Endothelial cell of umbilical vein (primary cell): ENCODE measurements around the gene OR10C1. TPM values are rescaled to one million over a fixed set of nuclear protein-coding genes. Genes with fewer than 3 reads are reported as not detected.

Experiments
- BruUV-seq: library from RNA; stranded (reverse); fragments of 400-500 nt; replicated peaks from 2 replicates; lab custom pipeline; 2021; lab: Mats Ljungman, UMichigan
- CTCF ChIA-PET: fragments of 300-600, 350-600 bp; sonication (Branson Sonifier 250); formaldehyde crosslinking; loops from one replicate; lab custom pipeline; 2021; ENCODE audit warnings: antibody characterized with exemption, inconsistent platforms; lab: Charles Lee
- POLR2A ChIA-PET: fragments of 300-600, 350-600 bp; sonication (Branson Sonifier 250); formaldehyde crosslinking; loops from one replicate; lab custom pipeline; 2021; ENCODE audit warnings: antibody characterized with exemption, inconsistent platforms; lab: Charles Lee
- DNase-seq: peaks from one replicate; pipeline ENCODE4 v3.0.0-alpha.2; 2011; ENCODE audit warnings: low read depth, low spot score
- FAIRE-seq: peaks from 2 replicates; lab custom pipeline; 2011; peaks lifted over from hg19 to GRCh38; lab: Jason Lieb, UNC
- H2AFZ ChIP-seq: 2 replicates; pipeline ENCODE4 v1.6.0; 2012; ENCODE audit warnings: low read depth, low read length, control low read depth, inconsistent platforms
- H3K27ac ChIP-seq: 2 replicates; pipeline ENCODE4 v1.5.1; 2011; ENCODE audit warnings: low read depth, mild to moderate bottlenecking, control low read depth, low read length, moderate library complexity; ENCODE audit not compliant: insufficient read depth
- H3K27me3 ChIP-seq, 2 experiments: 2 replicates each; pipeline versions ENCODE4 v1.6.0 to v1.6.1; 2011; ENCODE audit warnings: low read length in 2 of 2, mixed read lengths in 1 of 2; ENCODE audit not compliant: control insufficient read depth in 2 of 2, insufficient read depth in 2 of 2
- H3K36me3 ChIP-seq, 2 experiments: 2 replicates in 1 of 2; 3 replicates in 1 of 2; pipeline ENCODE4 v1.5.1; 2011; ENCODE audit warnings: low read length in 2 of 2, mild to moderate bottlenecking in 1 of 2, moderate library complexity in 1 of 2; ENCODE audit not compliant: control insufficient read depth in 2 of 2, insufficient read depth in 2 of 2; ENCODE audit errors: extremely low read depth in 1 of 2
- H3K4me1 ChIP-seq: 3 replicates; pipeline ENCODE4 v1.5.1; 2011; ENCODE audit warnings: mild to moderate bottlenecking, low read length; ENCODE audit not compliant: control insufficient read depth, insufficient read depth; ENCODE audit errors: extremely low read depth
- H3K4me2 ChIP-seq: 2 replicates; pipeline ENCODE4 v1.6.1; 2011; ENCODE audit warnings: low read length, control low read depth, mixed read lengths; ENCODE audit not compliant: insufficient read depth
- H3K4me3 ChIP-seq, 3 experiments: fragments of 200-600 bp in 1 of 3; sonication (generic), shearing (Covaris generic) in 1 of 3; replicated peaks in 1 of 3; 2 replicates each; pipeline ENCODE4 v1.5.1; 2011 to 2016; ENCODE audit warnings: control low read depth in 3 of 3, low read length in 3 of 3, mild to moderate bottlenecking in 2 of 3, inconsistent platforms in 1 of 3, low read depth in 1 of 3, moderate library complexity in 1 of 3; ENCODE audit not compliant: insufficient read depth in 1 of 3
- H3K79me2 ChIP-seq: 2 replicates; pipeline ENCODE4 v1.6.0; 2012; ENCODE audit warnings: low read length, inconsistent platforms; ENCODE audit not compliant: control insufficient read depth, insufficient read depth
- H3K9ac ChIP-seq: replicated peaks from 2 replicates; pipeline ENCODE3; 2011; ENCODE audit warnings: low read length, control low read depth; ENCODE audit not compliant: insufficient read depth; ENCODE audit errors: extremely low read depth
- H3K9me1 ChIP-seq: replicated peaks from 3 replicates; pipeline ENCODE4 v1.6.0; 2011; ENCODE audit warnings: mild to moderate bottlenecking, low read length; ENCODE audit not compliant: control insufficient read depth, insufficient read depth; ENCODE audit errors: extremely low read depth
- H3K9me3 ChIP-seq: replicated peaks from 2 replicates; pipeline ENCODE4 v1.5.1; 2012; ENCODE audit warnings: low read length, inconsistent platforms; ENCODE audit not compliant: control insufficient read depth, insufficient read depth
- H4K20me1 ChIP-seq: replicated peaks from 2 replicates; pipeline ENCODE3; 2011; ENCODE audit warnings: mild to moderate bottlenecking, low read length; ENCODE audit not compliant: control insufficient read depth, insufficient read depth; ENCODE audit errors: extremely low read depth
- CTCF ChIP-seq, 2 donors: IDR thresholded peaks; 1 replicate in 1 of 2; 2 replicates in 1 of 2; pipeline ENCODE4 v1.5.1; 2011; ENCODE audit warnings: low read length in 2 of 2, mild to moderate bottlenecking in 2 of 2, moderate library complexity in 2 of 2, control low read depth in 1 of 2, inconsistent platforms in 1 of 2, low read depth in 1 of 2; ENCODE audit not compliant: insufficient read depth in 1 of 2; ENCODE audit errors: extremely low read depth in 1 of 2
- EZH2 ChIP-seq: IDR thresholded peaks from 2 replicates; pipeline ENCODE4 v1.6.1; 2012; ENCODE audit warnings: borderline replicate concordance, low read depth, mild to moderate bottlenecking, moderate library complexity, low read length, inconsistent platforms; ENCODE audit not compliant: severe bottlenecking
- FOS ChIP-seq: IDR thresholded peaks from 2 replicates; pipeline ENCODE4 v1.6.1; 2011; ENCODE audit warnings: mild to moderate bottlenecking, low read length, moderate library complexity, borderline replicate concordance; ENCODE audit not compliant: insufficient read depth
- GATA2 ChIP-seq: IDR thresholded peaks from 2 replicates; pipeline ENCODE4 v1.7.0; 2011; ENCODE audit warnings: low read depth, mild to moderate bottlenecking, moderate library complexity, mixed read lengths, low read length; ENCODE audit not compliant: insufficient read length, insufficient read depth
- JUN ChIP-seq: IDR thresholded peaks from 2 replicates; pipeline ENCODE4 v1.6.1; 2011; ENCODE audit warnings: borderline replicate concordance, low read depth; ENCODE audit not compliant: insufficient read length, insufficient read depth
- MAX ChIP-seq: IDR thresholded peaks from 2 replicates; pipeline ENCODE4 v1.6.1; 2011; ENCODE audit not compliant: insufficient read depth, insufficient read length
- MYC ChIP-seq: IDR thresholded peaks from one replicate; pipeline ENCODE4 v1.6.1; 2011; ENCODE audit warnings: mild to moderate bottlenecking, low read depth, low read length
- POLR2A ChIP-seq: IDR thresholded peaks from 2 replicates; pipeline ENCODE4 v1.6.1; 2012; ENCODE audit warnings: low read depth, mild to moderate bottlenecking, control low read depth, low read length
- POLR2AphosphoS5 ChIP-seq: IDR thresholded peaks from 2 replicates; pipeline ENCODE4 v1.6.1; 2012; ENCODE audit warnings: low read depth, mild to moderate bottlenecking, control low read depth, low read length, moderate library complexity; ENCODE audit not compliant: insufficient read depth
- dilution Hi-C: fragments of 300-500 bp; cut with MboI; formaldehyde crosslinking; loops from one replicate; pipeline ENCODE4 v1.15.0; 2019; ENCODE audit warnings: low sequenced_read_pairs; ENCODE audit not compliant: extremely low pct_ligation_motif_present
- intact Hi-C: fragments of 100-400 bp; cut with micrococcal nuclease; formaldehyde crosslinking; loops from one replicate; pipeline ENCODE4 v1.10.0; 2022
- polyA plus RNA-seq, 4 experiments: library from polyadenylated mRNA; depleted of rRNA in 3 of 4; stranded (reverse) in 3 of 4; unstranded in 1 of 4; fragments of >200 nt; gene quantifications; 2 replicates each; pipeline versions ENCODE4 v1.2.1 to v1.2.3, GENCODE V29; 2011 to 2012; ENCODE audit warnings: missing spikeins in 1 of 4
- total RNA-seq: library from RNA; stranded (reverse); gene quantifications from 2 replicates; pipeline ENCODE4 v1.2.3, GENCODE V29; 2021

OR10C1 gene
- total and polyA plus RNA-seq, 2 donors (not counting 3 experiments of a cell fraction or from before 2014, with no cell fraction given): not detected

- no peak for FAIRE-seq
These were observed 51.4 kb downstream of the OR10C1 start for GRCh38 chr6:29490552-29490951.

More at GRCh38 chr6:29490552-29490951, 51.4 kb downstream of the OR10C1 start:
- H3K27me3 ChIP-seq: no peaks in the 10 kb centered on the region
- intact Hi-C loops (no loop called here), dilution Hi-C loops (no loop called here)
- POLR2A ChIA-PET: no interaction called here
- no peak overlapping the region for H3K4me3 ChIP-seq
- H3K4me1 ChIP-seq: no peaks in the 10 kb centered on the region
- H3K36me3 ChIP-seq: no peaks in the 10 kb centered on the region
- no peak overlapping the region for H3K4me2 ChIP-seq
- no peak for TF ChIP-seq FOS
- TF ChIP-seq POLR2A: no peak
- TF ChIP-seq MYC: no peak
- no peak for TF ChIP-seq CTCF (IDR thresholded peaks at IDR 0.05; ENCODE audit: extremely low read depth in 1 of 2, insufficient read depth in 1 of 2, low read depth in 1 of 2, low read length in 2 of 2)
- TF ChIP-seq JUN: no peak
- TF ChIP-seq MAX: no peak
- no peak for TF ChIP-seq GATA2
- TF ChIP-seq EZH2: no peak
- no peak for TF ChIP-seq POLR2AphosphoS5
- no peaks in the 10 kb centered on the region for H4K20me1 ChIP-seq
- H3K9me1 ChIP-seq: no peaks in the 10 kb centered on the region
- H3K27ac ChIP-seq: no peak overlapping the region
- CTCF ChIA-PET: no interaction called here
- H3K79me2 ChIP-seq: no peaks in the 10 kb centered on the region
- no peak overlapping the region for H2AFZ ChIP-seq
- no peaks in the 10 kb centered on the region for H3K9me3 ChIP-seq
- DNase-seq: no peak
- no peak overlapping the region for H3K9ac ChIP-seq
- no TSS peak for BruUV-seq

Other genes starting within 250 kb of the OR10C1 start
- not detected in 2 replicates for gene OR14J1, start 137.6 kb upstream of the OR10C1 start, total RNA-seq
- not detected in 2 replicates for gene OR14J1, start 137.6 kb upstream of the OR10C1 start, polyA plus RNA-seq
- gene OR5V1, start 70.4 kb upstream of the OR10C1 start, total RNA-seq: not detected in 2 replicates
- gene OR5V1, start 70.4 kb upstream of the OR10C1 start, polyA plus RNA-seq: not detected in 2 replicates
- gene OR12D3, start 64.0 kb upstream of the OR10C1 start, total RNA-seq: not detected in 2 replicates
- gene OR12D3, start 64.0 kb upstream of the OR10C1 start, polyA plus RNA-seq: not detected in 2 replicates
- gene OR12D2, start 43.7 kb upstream of the OR10C1 start, total RNA-seq: not detected in 2 replicates
- not detected in 2 replicates for gene OR12D2, start 43.7 kb upstream of the OR10C1 start, polyA plus RNA-seq
- gene OR12D1, start 24.4 kb upstream of the OR10C1 start, total RNA-seq: not detected in 2 replicates
- not detected in 2 replicates for gene OR12D1, start 24.4 kb upstream of the OR10C1 start, polyA plus RNA-seq
- not detected in 2 replicates for gene OR11A1, start 17.8 kb downstream of the OR10C1 start, total RNA-seq
- gene OR11A1, start 17.8 kb downstream of the OR10C1 start, polyA plus RNA-seq: not detected in 2 replicates
- gene OR2H1, start 17.8 kb downstream of the OR10C1 start, total RNA-seq: not detected in 2 replicates
- gene OR2H1, start 17.8 kb downstream of the OR10C1 start, polyA plus RNA-seq: not detected in 2 replicates
- gene MAS1L, start 48.6 kb downstream of the OR10C1 start, total RNA-seq: not detected in 2 replicates
- gene MAS1L, start 48.6 kb downstream of the OR10C1 start, polyA plus RNA-seq: not detected in 2 replicates
- gene UBD, start 120.4 kb downstream of the OR10C1 start, total RNA-seq: 0.31 TPM in 1 of 2 replicates, not detected in the other
- 0.10 and 0.13 TPM in 2 replicates for gene UBD, start 120.4 kb downstream of the OR10C1 start, polyA plus RNA-seq
- gene OR2H2, start 145.8 kb downstream of the OR10C1 start, total RNA-seq: not detected in 2 replicates
- not detected in 2 replicates for gene OR2H2, start 145.8 kb downstream of the OR10C1 start, polyA plus RNA-seq
- gene GABBR1, start 193.9 kb downstream of the OR10C1 start, total RNA-seq: 50.8 and 52.1 TPM in 2 replicates
- 43.6 and 53.1 TPM in 2 replicates for gene GABBR1, start 193.9 kb downstream of the OR10C1 start, polyA plus RNA-seq
- not detected in 2 replicates for gene MOG, start 217.8 kb downstream of the OR10C1 start, total RNA-seq
- gene MOG, start 217.8 kb downstream of the OR10C1 start, polyA plus RNA-seq: not detected in 2 replicates
- not detected in 2 replicates for gene ZFP57, start 241.8 kb downstream of the OR10C1 start, total RNA-seq
- 0.07 TPM in 1 of 2 replicates, not detected in the other for gene ZFP57, start 241.8 kb downstream of the OR10C1 start, polyA plus RNA-seq